IPS-18c (cell line): ENCODE data around the gene TOR3A.

Experiments
- H3K4me3 ChIP-seq: 2 replicates; pipeline ENCODE4 v1.7.0; 2013; ENCODE audit warnings: low read depth, mild to moderate bottlenecking, low read length, moderate library complexity; ENCODE audit not compliant: insufficient read depth
- H3K9me3 ChIP-seq: one replicate; pipeline ENCODE4 v1.6.1; 2013; ENCODE audit warnings: mild to moderate bottlenecking, low read length, moderate library complexity; ENCODE audit not compliant: control insufficient read depth, insufficient read depth

The TOR3A gene

GRCh38 chr1:179092896-179093461, 11.1 kb downstream of the TOR3A start:
- no peak overlapping the region for H3K4me3 ChIP-seq

GRCh38 chr1:179094818-179095217, 12.9 kb downstream of the TOR3A start:
- Histone ChIP-seq H3K9me3 (no peaks in the 10 kb centered on the region), H3K4me3 (no peak overlapping the region)

More at GRCh38 chr1:179092896-179093461, 11.1 kb downstream of the TOR3A start:
- H3K9me3 ChIP-seq, result no peaks in the 10 kb centered on the region

GRCh38 chr1:179095377-179095776, 13.5 kb downstream of the TOR3A start:
- H3K4me3 ChIP-seq, result no peak overlapping the region
- no peaks in the 10 kb centered on the region for H3K9me3 ChIP-seq

- Histone ChIP-seq H3K9me3 (no peaks in the 10 kb centered on the region), H3K4me3 (no peak overlapping the region)
Observed at GRCh38 chr1:179095924-179096323, 14.1 kb downstream of the TOR3A start.

GRCh38 chr1:179099891-179100290, 18.0 kb downstream of the TOR3A start:
- H3K9me3 ChIP-seq, result no peaks in the 10 kb centered on the region
- no peak overlapping the region for H3K4me3 ChIP-seq

- Histone ChIP-seq H3K4me3 (no peak overlapping the region), H3K9me3 (no peaks in the 10 kb centered on the region)
Observed at GRCh38 chr1:179101566-179101965, 19.7 kb downstream of the TOR3A start.

GRCh38 chr1:179103999-179104398, 22.1 kb downstream of the TOR3A start:
- no peak overlapping the region for H3K4me3 ChIP-seq
- no peaks in the 10 kb centered on the region for H3K9me3 ChIP-seq

- Histone ChIP-seq H3K4me3 (no peak overlapping the region), H3K9me3 (no peaks in the 10 kb centered on the region)
Observed at GRCh38 chr1:179104611-179105250, 22.9 kb downstream of the TOR3A start.

GRCh38 chr1:179105393-179105792, 23.5 kb downstream of the TOR3A start:
- Histone ChIP-seq H3K4me3 (no peak overlapping the region), H3K9me3 (no peaks in the 10 kb centered on the region)

GRCh38 chr1:179107706-179108629, 26.1 kb downstream of the TOR3A start:
- no peaks in the 10 kb centered on the region for H3K9me3 ChIP-seq
- H3K4me3 ChIP-seq, result no peak overlapping the region

- Histone ChIP-seq H3K4me3 (no peak overlapping the region), H3K9me3 (no peaks in the 10 kb centered on the region)
Observed at GRCh38 chr1:179108644-179109043, 26.8 kb downstream of the TOR3A start.

- no peaks in the 10 kb centered on the region for H3K9me3 ChIP-seq
Observed at GRCh38 chr1:179115181-179115580, 33.3 kb downstream of the TOR3A start.

GRCh38 chr1:179119513-179119912, 37.6 kb downstream of the TOR3A start:
- Histone ChIP-seq H3K4me3 (no peak overlapping the region), H3K9me3 (no peaks in the 10 kb centered on the region)

More at GRCh38 chr1:179115181-179115580, 33.3 kb downstream of the TOR3A start:
- no peak overlapping the region for H3K4me3 ChIP-seq

- H3K4me3 ChIP-seq, result no peak overlapping the region
- H3K9me3 ChIP-seq, result no peaks in the 10 kb centered on the region
Observed at GRCh38 chr1:179120736-179121135, 38.9 kb downstream of the TOR3A start.

GRCh38 chr1:179121159-179121938, 39.5 kb downstream of the TOR3A start:
- H3K9me3 ChIP-seq, result no peaks in the 10 kb centered on the region
- no peak overlapping the region for H3K4me3 ChIP-seq

- Histone ChIP-seq H3K9me3 (no peaks in the 10 kb centered on the region), H3K4me3 (no peak overlapping the region)
Observed at GRCh38 chr1:179124873-179125272, 43.0 kb downstream of the TOR3A start.

- no peak overlapping the region for H3K4me3 ChIP-seq
- H3K9me3 ChIP-seq, result no peaks in the 10 kb centered on the region
Observed at GRCh38 chr1:179126338-179127060, 44.6 kb downstream of the TOR3A start.
